ENCODE measurements around the gene DOC2B. TPM values are rescaled to one million over a fixed set of nuclear protein-coding genes. Genes with fewer than 3 reads are reported as not detected.

DOC2B gene
- total and polyA plus RNA-seq, 2 of the 8 experiments (the other 6 are each of a cell fraction or from before 2014, with no cell fraction given) = 1.3 to 3.3 TPM

DNA sequence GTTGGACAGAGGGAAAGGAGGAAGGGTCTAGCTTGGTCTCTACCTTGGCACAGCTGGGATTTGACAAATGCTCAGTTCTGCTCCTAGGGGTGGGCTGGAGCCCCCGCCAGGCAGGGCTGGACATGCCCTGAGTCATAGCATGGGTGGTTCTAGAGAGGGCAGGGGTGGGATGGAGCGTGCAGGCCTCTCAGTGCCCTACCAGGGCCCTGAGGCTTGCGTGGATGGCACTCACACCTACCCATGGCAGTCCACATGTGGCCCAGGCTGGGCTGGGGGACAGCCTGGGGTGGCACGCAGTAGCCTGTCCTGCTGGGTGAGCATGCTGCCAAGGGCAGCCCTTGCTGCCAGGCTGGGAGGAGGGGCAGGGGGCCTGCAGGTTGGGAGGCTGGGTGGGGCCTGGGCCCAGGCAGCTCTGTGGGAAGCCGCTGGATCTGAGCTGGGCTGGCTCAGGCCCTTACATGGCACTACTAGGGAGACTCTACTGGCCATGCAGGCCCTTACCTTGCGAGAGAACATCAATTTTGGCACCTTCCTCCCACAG lies 11.2 kb downstream of the DOC2B start:
- no peak overlapping the region for H2BK5ac ChIP-seq (ENCODE audit: low read depth, low read length)
- no peaks in the 10 kb centered on the region for H3K36me3 ChIP-seq (ENCODE audit: control insufficient read depth in 2 of 4, insufficient read depth in 4 of 4, low read length in 3 of 4)
- no peak overlapping the region for H4K5ac ChIP-seq (ENCODE audit: insufficient read length, low read depth, low read length)
- TF ChIP-seq KDM5A (IDR thresholded peaks at IDR 0.05; ENCODE audit: low read length) = no peak
- no peak for TF ChIP-seq KDM1A (IDR thresholded peaks at IDR 0.05; ENCODE audit: borderline replicate concordance, low read length)
- no peak for TF ChIP-seq PHF8 (conservative IDR thresholded peaks at IDR 0.05; ENCODE audit: low read depth, low read length)
- TF ChIP-seq POLR2A (IDR thresholded peaks at IDR 0.05; ENCODE audit: control extremely low read depth in 1 of 2, low read depth in 2 of 2, low read length in 2 of 2) = no peak
- TF ChIP-seq POLR2AphosphoS5 (IDR thresholded peaks at IDR 0.05; ENCODE audit: low read depth, low read length) = no peak
- TF ChIP-seq POU5F1 (IDR thresholded peaks at IDR 0.05; ENCODE audit: low read depth, low read length) = no peak
- no peak for TF ChIP-seq TBP (IDR thresholded peaks at IDR 0.05; ENCODE audit: low read depth, low read length)
- no peak for TF ChIP-seq EGR1 (IDR thresholded peaks at IDR 0.05; ENCODE audit: borderline replicate concordance, low read depth, low read length)
- no peak for TF ChIP-seq CEBPB (IDR thresholded peaks at IDR 0.05; ENCODE audit: low read depth, low read length)
- no peak for TF ChIP-seq JUN (IDR thresholded peaks at IDR 0.05; ENCODE audit: low read depth, low read length)
- no peak for TF ChIP-seq JUND (IDR thresholded peaks at IDR 0.05; ENCODE audit: low read length)
- no peaks in the 10 kb centered on the region for H3K23me2 ChIP-seq (ENCODE audit: low read depth, low read length)
- WGBS, 2 experiments (ENCODE audit: extremely low coverage in 1 of 2, insufficient coverage in 1 of 2, insufficient read length in 1 of 2, insufficient replicate concordance in 2 of 2, low coverage in 1 of 2, low lambda C conversion rate in 2 of 2, missing lambda C conversion rate in 1 of 2) = 78% methylated on average over 5 of the region's 6 CpGs; no CpG with 5 or more reads in 1 of the 2 experiments
- H3K4ac ChIP-seq (replicated peaks; ENCODE audit: insufficient read length, low read depth, low read length) = no peak overlapping the region
- H2BK15ac ChIP-seq (ENCODE audit: low read length) = no peak overlapping the region
- H2AK5ac ChIP-seq (ENCODE audit: low read depth, low read length) = no peak overlapping the region
- H4K91ac ChIP-seq (replicated peaks; ENCODE audit: insufficient read length, low read length) = no peak overlapping the region
- H3K27me3 ChIP-seq (replicated peaks in 1 of 4; ENCODE audit: control insufficient read depth in 3 of 4, extremely low read depth in 1 of 4, insufficient read depth in 3 of 4, low read length in 3 of 4) = no peaks in the 10 kb centered on the region
- H3K79me2 ChIP-seq (ENCODE audit: control insufficient read depth in 1 of 2, insufficient read depth in 2 of 2, low read length in 2 of 2) = no peaks in the 10 kb centered on the region
- POLR2A ChIA-PET (ENCODE audit: partially characterized antibody) = interaction anchor here (1.5 kb wide), 1 partner anchor 12 kb away, joined by 5 read pairs; the partner anchor contains the start of gene DOC2B
- CTCF ChIA-PET (ENCODE audit: partially characterized antibody) = interaction anchor here (0.8 to 1.7 kb wide), 3 partner anchors 21 to 29 kb away, joined by 3 to 8 read pairs (median 3); no protein-coding TSS in a partner anchor
- DNase-seq (ENCODE audit: low read depth in 1 of 2, low spot score in 2 of 2) (no peak), FAIRE-seq (no peak)
- H3K79me1 ChIP-seq (ENCODE audit: low read depth, low read length) = peaks cover 2% of the 10 kb centered on the region; the same call in 1 of the 2 replicates
- H3K9ac ChIP-seq (replicated peaks in 1 of 4; ENCODE audit: extremely low read depth in 1 of 4, low read depth in 3 of 4, low read length in 3 of 4) = no peak overlapping the region
- H2BK20ac ChIP-seq (ENCODE audit: low read length) = no peak overlapping the region
- no peak overlapping the region for H3K14ac ChIP-seq (ENCODE audit: insufficient read length)
- no peak overlapping the region for H2BK120ac ChIP-seq (replicated peaks; ENCODE audit: low read depth, low read length)
- no peak overlapping the region for H4K8ac ChIP-seq (ENCODE audit: extremely low read depth, insufficient read depth, low read length)
- no peak overlapping the region for H3K4me3 ChIP-seq (ENCODE audit: extremely low read depth in 1 of 4, insufficient read depth in 2 of 4, low read depth in 3 of 4, low read length in 4 of 4)
- H3K56ac ChIP-seq (replicated peaks; ENCODE audit: insufficient read length, low read depth, low read length) = no peak overlapping the region
- H3K27ac ChIP-seq (ENCODE audit: low read depth, low read length) = no peak overlapping the region
- H3K9me3 ChIP-seq (ENCODE audit: insufficient read depth in 2 of 2, low read depth in 1 of 2, low read length in 1 of 2) = no peaks in the 10 kb centered on the region
- no peak overlapping the region for H3K18ac ChIP-seq (ENCODE audit: extremely low read depth, low read length)
- H3K23ac ChIP-seq (ENCODE audit: insufficient read length) = no peak overlapping the region
- H4K20me1 ChIP-seq (replicated peaks in 1 of 2; ENCODE audit: control insufficient read depth in 1 of 2, insufficient read depth in 2 of 2, low read length in 2 of 2) = peaks cover 0 to 2% of the 10 kb centered on the region in 2 experiments
- H2AFZ ChIP-seq (ENCODE audit: low read length) = no peak overlapping the region
- H3K4me1 ChIP-seq (replicated peaks in 1 of 4; ENCODE audit: control insufficient read depth in 3 of 4, insufficient read depth in 4 of 4, low read length in 3 of 4) = no peaks in the 10 kb centered on the region
- no peak overlapping the region for H3K4me2 ChIP-seq (ENCODE audit: insufficient read depth in 1 of 2, low read depth in 2 of 2, low read length in 2 of 2)
- H2BK12ac ChIP-seq (ENCODE audit: low read depth, low read length) = no peak overlapping the region

Measured in H1 (cell line).